ENCODE measurements around the gene TRIM31.

GRCh38 chr6:30111266-30111856 is 1.5 kb downstream of the TRIM31 start:
- TF ChIP-seq GATA2 (IDR thresholded peaks at IDR 0.05; ENCODE audit: low read depth, low read length) (no peak), GATA3 (IDR thresholded peaks at IDR 0.05; ENCODE audit: low read depth, low read length) (no peak)

Measured in SH-SY5Y (cell line).